GM12892 (cell line): ENCODE data around the gene RALGDS.

Source experiments
- POLR2A ChIP-seq: IDR thresholded peaks from 2 replicates; pipeline ENCODE4 v1.6.1; 2011; ENCODE audit warnings: low read depth, low read length, control low read depth
- POLR2AphosphoS5 ChIP-seq: IDR thresholded peaks from 2 replicates; pipeline ENCODE4 v1.6.1; 2011; ENCODE audit warnings: low read depth, low read length, control low read depth
- TAF1 ChIP-seq: IDR thresholded peaks from 2 replicates; pipeline ENCODE4 v1.6.1; 2011; ENCODE audit warnings: low read depth, mild to moderate bottlenecking, control low read depth, low read length, borderline replicate concordance

DNA sequence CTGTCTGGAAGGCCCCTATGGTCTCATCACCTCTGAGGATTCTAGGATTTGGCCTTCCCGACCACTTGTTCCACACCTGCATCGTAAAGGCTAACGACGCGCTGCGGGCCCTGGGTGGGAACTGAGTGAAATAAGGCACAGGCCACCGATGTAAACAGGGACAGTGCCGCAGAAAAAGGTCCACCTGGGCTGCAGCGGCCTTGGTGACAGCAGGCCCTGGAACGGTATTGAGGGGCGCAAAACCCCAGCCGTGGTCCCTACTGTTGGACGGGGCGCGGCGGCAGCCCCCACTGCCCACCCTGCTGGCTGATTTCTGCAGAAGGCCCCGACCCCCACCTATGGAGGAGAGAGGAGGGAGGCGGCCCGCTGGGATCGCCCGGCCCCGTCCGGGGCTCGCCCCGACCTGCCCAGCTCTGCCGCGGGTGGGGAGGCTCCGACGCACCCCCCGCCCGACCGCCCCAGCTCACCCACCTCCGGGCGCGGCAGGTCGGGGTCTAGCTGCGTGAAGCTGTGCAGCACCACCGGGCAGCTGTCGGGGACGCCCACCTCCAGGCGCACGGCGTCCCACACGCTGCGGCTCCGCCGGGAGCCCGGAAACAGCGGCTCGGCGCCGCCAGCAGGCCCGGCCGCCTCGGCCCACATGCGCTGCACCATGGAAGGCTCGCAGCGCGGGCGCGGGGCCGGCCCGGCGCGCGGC lies 391 bp downstream of the RALGDS start:
- TF ChIP-seq POLR2A = peak; percentile 45; the same call in 1 of the 2 replicates
- TF ChIP-seq POLR2AphosphoS5 = no peak
- TF ChIP-seq TAF1 = no peak
